Fibroblast of lung (primary cell): ENCODE results near the gene PYGB.

Experiments
- EZH2 ChIP-seq: IDR thresholded peaks from 2 replicates; pipeline ENCODE4 v1.5.1; 2012; ENCODE audit warnings: low read length, control low read depth, mild to moderate bottlenecking; ENCODE audit errors: missing control alignments
- TF ChIP-seq, protein P1 (sequence below), 2 donors: IDR thresholded peaks in 1 of 2; conservative IDR thresholded peaks in 1 of 2; 1 replicate in 1 of 2; 2 replicates in 1 of 2; pipeline ENCODE4 v1.5.1; 2011 to 2012; ENCODE audit warnings: low read length in 2 of 2, control low read depth in 1 of 2, inconsistent platforms in 1 of 2, low read depth in 1 of 2, mild to moderate bottlenecking in 1 of 2

DNA sequence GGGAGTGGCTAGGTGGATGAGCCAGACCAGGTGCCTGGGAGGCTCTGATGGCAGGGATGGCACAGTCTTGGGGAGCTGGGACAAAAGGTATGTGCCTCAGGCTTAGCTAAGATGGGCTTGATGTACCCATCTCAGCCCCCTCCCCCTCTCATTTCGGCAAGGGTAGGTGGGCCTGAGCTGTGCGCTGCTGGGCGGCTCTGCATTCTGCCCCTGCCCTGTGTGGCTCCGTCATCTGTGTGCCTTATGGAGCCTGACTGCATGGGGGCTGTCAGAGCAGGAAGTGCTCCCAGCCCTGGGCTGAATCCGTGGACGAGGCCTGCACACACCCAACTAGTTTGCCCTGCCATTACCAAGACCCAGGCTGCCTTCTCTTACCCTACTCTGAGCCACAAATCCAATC is 54.7 kb downstream of the PYGB start:
- TF ChIP-seq, protein P1, sequence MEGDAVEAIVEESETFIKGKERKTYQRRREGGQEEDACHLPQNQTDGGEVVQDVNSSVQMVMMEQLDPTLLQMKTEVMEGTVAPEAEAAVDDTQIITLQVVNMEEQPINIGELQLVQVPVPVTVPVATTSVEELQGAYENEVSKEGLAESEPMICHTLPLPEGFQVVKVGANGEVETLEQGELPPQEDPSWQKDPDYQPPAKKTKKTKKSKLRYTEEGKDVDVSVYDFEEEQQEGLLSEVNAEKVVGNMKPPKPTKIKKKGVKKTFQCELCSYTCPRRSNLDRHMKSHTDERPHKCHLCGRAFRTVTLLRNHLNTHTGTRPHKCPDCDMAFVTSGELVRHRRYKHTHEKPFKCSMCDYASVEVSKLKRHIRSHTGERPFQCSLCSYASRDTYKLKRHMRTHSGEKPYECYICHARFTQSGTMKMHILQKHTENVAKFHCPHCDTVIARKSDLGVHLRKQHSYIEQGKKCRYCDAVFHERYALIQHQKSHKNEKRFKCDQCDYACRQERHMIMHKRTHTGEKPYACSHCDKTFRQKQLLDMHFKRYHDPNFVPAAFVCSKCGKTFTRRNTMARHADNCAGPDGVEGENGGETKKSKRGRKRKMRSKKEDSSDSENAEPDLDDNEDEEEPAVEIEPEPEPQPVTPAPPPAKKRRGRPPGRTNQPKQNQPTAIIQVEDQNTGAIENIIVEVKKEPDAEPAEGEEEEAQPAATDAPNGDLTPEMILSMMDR (conservative IDR thresholded peaks at IDR 0.05 in 1 of 2, IDR thresholded peaks at IDR 0.05 in 1 of 2; ENCODE audit: low read depth in 1 of 2, low read length in 2 of 2): no peak
- no peak for TF ChIP-seq EZH2
